ENCODE measurements around the gene TMEM81. TPM values are rescaled to one million over a fixed set of nuclear protein-coding genes. Genes with fewer than 3 reads are reported as not detected.

TMEM81 gene
- total and polyA plus RNA-seq, 2 donors from 2014 or later: 1.7 to 6.1 TPM

DNA sequence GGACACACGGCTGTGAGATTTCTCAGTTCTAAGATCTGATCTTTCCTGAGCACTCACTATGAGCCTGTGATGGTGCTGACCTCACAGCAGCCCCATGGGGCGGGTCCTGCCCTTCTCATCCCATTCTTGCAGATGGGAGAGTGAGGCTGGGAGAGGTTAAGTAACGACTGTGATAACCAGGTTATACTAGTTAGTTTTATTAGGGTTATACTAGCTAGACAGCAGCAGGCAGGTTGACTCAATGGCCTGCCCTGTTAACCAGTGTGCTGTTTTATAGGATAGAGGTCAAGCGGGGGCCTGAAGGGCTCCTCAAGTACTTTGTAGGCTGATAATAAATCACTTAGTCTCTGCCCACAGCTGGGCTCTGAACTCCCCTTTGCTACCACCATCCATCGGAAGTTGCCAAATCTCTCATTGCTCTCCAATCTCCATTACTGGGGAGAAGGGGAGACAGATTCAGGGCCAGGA lies 36.5 kb downstream of the TMEM81 start:
- Histone ChIP-seq H3K27ac (ENCODE audit: low read depth in 2 of 2, low read length in 2 of 2) (no peak overlapping the region), H3K27me3 (ENCODE audit: control insufficient read depth, insufficient read depth, low read length) (peaks cover 8% of the 10 kb centered on the region)
- FAIRE-seq: no peak

DNA sequence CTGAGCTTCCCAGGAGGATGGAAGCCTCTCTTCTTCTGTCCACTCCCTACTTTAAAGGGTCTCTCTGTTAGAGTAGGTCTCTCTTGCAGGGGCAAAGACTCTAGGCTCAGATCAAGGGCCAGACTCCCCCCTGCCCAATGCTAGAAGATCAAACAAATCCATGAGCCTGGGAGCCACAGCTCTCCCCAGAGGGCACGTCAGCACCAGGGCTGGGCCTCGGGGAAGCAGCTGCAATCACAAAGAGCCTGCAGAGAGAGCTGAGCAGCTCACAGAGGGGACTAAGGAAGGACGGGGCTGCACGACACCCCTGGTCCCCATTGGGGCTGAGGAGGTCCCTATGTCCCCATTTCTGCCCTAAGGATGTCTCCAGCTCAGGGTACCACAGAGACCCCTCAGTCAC lies 37.4 kb downstream of the TMEM81 start:
- H3K4me1 ChIP-seq (ENCODE audit: control insufficient read depth in 2 of 3, insufficient read depth in 2 of 3, low read depth in 1 of 3, low read length in 3 of 3): peaks cover 0 to 5% (median 5%) of the 10 kb centered on the region in 3 donors
- no peaks in the 10 kb centered on the region for H3K9me3 ChIP-seq (ENCODE audit: control insufficient read depth in 2 of 3, insufficient read depth in 1 of 3, low read length in 3 of 3)
- H3K27ac ChIP-seq (ENCODE audit: low read depth in 2 of 2, low read length in 2 of 2): no peak overlapping the region
- peaks cover 11% of the 10 kb centered on the region for H3K27me3 ChIP-seq (ENCODE audit: control insufficient read depth, insufficient read depth, low read length)
- FAIRE-seq: no peak
- no peak overlapping the region for H3K4me3 ChIP-seq (ENCODE audit: low read length in 3 of 3)
- no peaks in the 10 kb centered on the region for H3K36me3 ChIP-seq (ENCODE audit: control insufficient read depth in 2 of 3, insufficient read depth in 3 of 3, low read length in 3 of 3)
- no peak for DNase-seq
- no peak overlapping the region for H3K9ac ChIP-seq (ENCODE audit: low read length in 3 of 3)
- intact Hi-C loops (cut with DNase I): no loop called here
- TF ChIP-seq, protein P1, sequence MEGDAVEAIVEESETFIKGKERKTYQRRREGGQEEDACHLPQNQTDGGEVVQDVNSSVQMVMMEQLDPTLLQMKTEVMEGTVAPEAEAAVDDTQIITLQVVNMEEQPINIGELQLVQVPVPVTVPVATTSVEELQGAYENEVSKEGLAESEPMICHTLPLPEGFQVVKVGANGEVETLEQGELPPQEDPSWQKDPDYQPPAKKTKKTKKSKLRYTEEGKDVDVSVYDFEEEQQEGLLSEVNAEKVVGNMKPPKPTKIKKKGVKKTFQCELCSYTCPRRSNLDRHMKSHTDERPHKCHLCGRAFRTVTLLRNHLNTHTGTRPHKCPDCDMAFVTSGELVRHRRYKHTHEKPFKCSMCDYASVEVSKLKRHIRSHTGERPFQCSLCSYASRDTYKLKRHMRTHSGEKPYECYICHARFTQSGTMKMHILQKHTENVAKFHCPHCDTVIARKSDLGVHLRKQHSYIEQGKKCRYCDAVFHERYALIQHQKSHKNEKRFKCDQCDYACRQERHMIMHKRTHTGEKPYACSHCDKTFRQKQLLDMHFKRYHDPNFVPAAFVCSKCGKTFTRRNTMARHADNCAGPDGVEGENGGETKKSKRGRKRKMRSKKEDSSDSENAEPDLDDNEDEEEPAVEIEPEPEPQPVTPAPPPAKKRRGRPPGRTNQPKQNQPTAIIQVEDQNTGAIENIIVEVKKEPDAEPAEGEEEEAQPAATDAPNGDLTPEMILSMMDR (IDR thresholded peaks at IDR 0.05; ENCODE audit: borderline replicate concordance, extremely low read depth, insufficient read depth): no peak

More for the DNA sequence above, 36.5 kb downstream of the TMEM81 start:
- Histone ChIP-seq H3K4me3 (ENCODE audit: low read length in 3 of 3) (no peak overlapping the region), H3K9me3 (ENCODE audit: control insufficient read depth in 2 of 3, insufficient read depth in 1 of 3, low read length in 3 of 3) (no peaks in the 10 kb centered on the region), H3K36me3 (ENCODE audit: control insufficient read depth in 2 of 3, insufficient read depth in 3 of 3, low read length in 3 of 3) (no peaks in the 10 kb centered on the region), H3K4me1 (ENCODE audit: control insufficient read depth in 2 of 3, insufficient read depth in 2 of 3, low read depth in 1 of 3, low read length in 3 of 3) (peaks cover 0 to 2% (median 0%) of the 10 kb centered on the region in 3 donors), H3K9ac (ENCODE audit: low read length in 3 of 3) (no peak overlapping the region)
- TF ChIP-seq, protein P1 (IDR thresholded peaks at IDR 0.05; ENCODE audit: borderline replicate concordance, extremely low read depth, insufficient read depth): no peak
- intact Hi-C loops (cut with DNase I): no loop called here
- DNase-seq: no peak

DNA sequence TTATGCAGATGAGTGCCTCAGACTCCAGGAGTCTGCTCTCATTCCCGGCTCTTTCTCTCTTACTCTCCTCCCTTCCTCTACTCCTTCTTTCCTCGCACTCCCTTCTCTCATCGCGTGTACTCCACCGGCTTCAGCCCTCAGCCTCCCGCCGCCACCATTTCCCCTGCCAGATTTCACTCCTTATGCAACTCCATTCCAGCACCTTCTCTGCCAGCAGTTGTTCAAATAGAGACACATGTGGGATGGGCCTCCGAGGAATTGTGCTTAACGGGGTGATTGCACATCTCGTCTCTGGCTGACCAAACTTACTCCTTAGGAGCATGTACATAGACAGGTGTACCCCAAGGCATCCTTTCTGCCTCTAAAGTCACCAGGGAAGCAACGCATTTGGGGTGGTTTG lies 39.1 kb downstream of the TMEM81 start:
- Histone ChIP-seq H3K27ac (ENCODE audit: low read depth in 2 of 2, low read length in 2 of 2) (no peak overlapping the region), H3K9ac (ENCODE audit: low read length in 3 of 3) (no peak overlapping the region), H3K27me3 (ENCODE audit: control insufficient read depth, insufficient read depth, low read length) (peaks cover 11% of the 10 kb centered on the region), H3K36me3 (ENCODE audit: control insufficient read depth in 2 of 3, insufficient read depth in 3 of 3, low read length in 3 of 3) (no peaks in the 10 kb centered on the region), H3K9me3 (ENCODE audit: control insufficient read depth in 2 of 3, insufficient read depth in 1 of 3, low read length in 3 of 3) (no peaks in the 10 kb centered on the region), H3K4me1 (ENCODE audit: control insufficient read depth in 2 of 3, insufficient read depth in 2 of 3, low read depth in 1 of 3, low read length in 3 of 3) (peaks cover 0 to 7% (median 5%) of the 10 kb centered on the region in 3 donors), H3K4me3 (ENCODE audit: low read length in 3 of 3) (no peak overlapping the region)
- DNase-seq (no peak), FAIRE-seq (no peak)
- TF ChIP-seq, protein P1 (IDR thresholded peaks at IDR 0.05; ENCODE audit: borderline replicate concordance, extremely low read depth, insufficient read depth): no peak
- intact Hi-C loops (cut with DNase I): no loop called here

DNA sequence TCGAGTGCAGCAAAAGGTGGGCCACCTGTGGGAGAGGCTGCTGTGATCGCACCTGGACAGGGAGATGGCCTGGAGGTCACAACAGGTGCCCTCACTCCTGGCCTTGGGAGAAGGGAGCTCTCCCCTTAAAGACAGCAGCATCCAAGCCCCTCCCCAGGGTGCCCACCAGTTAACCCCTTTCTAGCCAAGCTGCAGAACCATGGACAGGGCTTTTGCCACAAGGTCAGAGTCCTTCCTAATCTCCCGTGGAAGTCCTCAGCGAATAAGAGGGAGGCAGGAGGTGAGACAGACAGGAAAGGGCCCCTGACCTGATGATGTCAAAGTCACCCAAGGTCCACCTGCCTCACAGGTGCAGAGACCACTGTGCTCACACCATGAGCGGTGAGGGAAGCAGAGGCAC lies 39.5 kb downstream of the TMEM81 start:
- Histone ChIP-seq H3K36me3 (ENCODE audit: control insufficient read depth in 2 of 3, insufficient read depth in 3 of 3, low read length in 3 of 3) (no peaks in the 10 kb centered on the region), H3K9me3 (ENCODE audit: control insufficient read depth in 2 of 3, insufficient read depth in 1 of 3, low read length in 3 of 3) (no peaks in the 10 kb centered on the region), H3K4me1 (ENCODE audit: control insufficient read depth in 2 of 3, insufficient read depth in 2 of 3, low read depth in 1 of 3, low read length in 3 of 3) (peaks cover 0 to 7% (median 5%) of the 10 kb centered on the region in 3 donors), H3K27me3 (ENCODE audit: control insufficient read depth, insufficient read depth, low read length) (peaks cover 11% of the 10 kb centered on the region), H3K9ac (ENCODE audit: low read length in 3 of 3) (no peak overlapping the region), H3K27ac (ENCODE audit: low read depth in 2 of 2, low read length in 2 of 2) (no peak overlapping the region), H3K4me3 (ENCODE audit: low read length in 3 of 3) (no peak overlapping the region)
- intact Hi-C loops (cut with DNase I): no loop called here
- no peak for DNase-seq
- TF ChIP-seq, protein P1 (IDR thresholded peaks at IDR 0.05; ENCODE audit: borderline replicate concordance, extremely low read depth, insufficient read depth): no peak
- FAIRE-seq: no peak
